GM19193 (cell line): Measurements from ENCODE around the gene ANKRD49.

Experiments
- POLR2A ChIP-seq: IDR thresholded peaks from 4 replicates; pipeline ENCODE4 v1.6.1; 2011; ENCODE audit not compliant: insufficient read depth, insufficient read length; ENCODE audit errors: extremely low read depth

The ANKRD49 gene

DNA sequence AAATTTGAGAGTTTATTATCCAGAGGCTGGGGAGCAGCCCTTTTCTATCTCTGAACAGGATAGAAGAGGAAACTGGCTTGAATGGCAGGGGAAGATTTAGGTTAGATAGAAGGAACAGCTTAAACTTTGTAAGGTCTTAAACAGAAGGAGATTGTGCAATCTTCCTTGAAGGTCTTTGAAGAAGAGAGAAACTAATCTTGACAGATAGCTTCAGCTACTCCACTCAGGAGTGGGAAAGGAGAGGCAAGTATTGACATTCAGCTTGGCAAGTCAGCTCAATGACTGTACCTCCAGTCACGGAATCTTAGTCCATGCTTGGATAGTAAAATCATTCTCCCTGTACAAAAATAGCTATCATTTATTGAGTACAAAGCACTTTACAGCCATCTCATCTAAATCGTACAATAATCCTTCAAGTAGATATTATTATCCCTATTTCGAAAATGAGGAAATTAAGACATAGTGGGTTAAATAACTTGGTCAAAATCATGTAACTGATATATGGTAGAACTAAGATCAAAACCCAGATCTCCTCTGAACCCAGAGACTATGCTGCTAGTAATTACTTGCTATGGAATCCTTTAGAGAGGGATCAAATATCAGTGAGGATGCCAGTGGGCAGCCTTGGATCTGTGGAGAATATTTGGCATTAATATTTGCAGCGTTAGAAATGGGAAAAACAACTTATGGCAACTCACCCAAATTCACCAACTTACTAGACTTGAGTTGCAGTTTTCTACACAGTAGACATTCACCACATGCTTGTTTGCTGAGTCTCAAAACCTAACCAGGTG is 33.1 kb downstream of the ANKRD49 start:
- no peak for TF ChIP-seq POLR2A

GRCh38 chr11:94528551-94528950 is 34.8 kb downstream of the ANKRD49 start:
- no peak for TF ChIP-seq POLR2A

GRCh38 chr11:94532211-94532610 is 38.4 kb downstream of the ANKRD49 start:
- no peak for TF ChIP-seq POLR2A

DNA sequence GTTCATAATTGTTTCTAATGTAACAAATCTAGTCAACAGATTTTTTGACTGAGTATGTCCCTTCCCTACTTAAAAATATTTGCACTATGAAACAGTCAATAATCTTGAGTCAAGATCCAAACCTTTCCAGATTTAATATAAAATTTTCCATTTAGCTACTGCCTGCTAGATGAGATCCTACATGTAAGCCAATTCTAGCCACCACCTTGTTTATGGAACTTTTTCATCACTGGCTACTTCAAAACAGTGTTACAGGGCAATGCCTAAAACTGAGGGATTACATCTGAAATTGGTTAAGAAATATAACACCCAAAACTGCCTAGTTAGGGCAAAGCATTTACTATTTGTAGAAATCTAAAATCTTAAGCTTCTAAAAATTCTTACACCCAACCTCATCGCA is 39.4 kb downstream of the ANKRD49 start:
- no peak for TF ChIP-seq POLR2A

GRCh38 chr11:94533696-94534630 is 40.2 kb downstream of the ANKRD49 start:
- no peak for TF ChIP-seq POLR2A

DNA sequence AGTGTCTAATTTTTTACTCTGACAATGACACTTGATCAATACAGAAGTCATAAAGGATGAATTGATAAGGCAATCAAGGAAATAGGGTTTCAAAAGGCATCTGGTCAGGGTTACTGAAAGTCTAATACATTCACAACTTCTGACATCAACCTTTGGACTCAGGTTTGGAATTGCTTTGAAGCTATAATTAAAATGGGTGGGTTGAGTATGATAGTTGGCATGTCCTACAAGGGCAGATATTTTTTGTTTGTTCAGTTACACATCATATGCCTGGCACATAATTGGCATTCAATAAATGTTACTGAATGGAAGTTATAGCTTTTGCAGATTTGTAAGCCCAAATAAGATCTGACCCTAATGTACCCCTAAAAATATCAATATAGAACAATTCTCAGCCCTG is 42.6 kb downstream of the ANKRD49 start:
- no peak for TF ChIP-seq POLR2A

GRCh38 chr11:94537031-94537600 is 43.3 kb downstream of the ANKRD49 start:
- no peak for TF ChIP-seq POLR2A

DNA sequence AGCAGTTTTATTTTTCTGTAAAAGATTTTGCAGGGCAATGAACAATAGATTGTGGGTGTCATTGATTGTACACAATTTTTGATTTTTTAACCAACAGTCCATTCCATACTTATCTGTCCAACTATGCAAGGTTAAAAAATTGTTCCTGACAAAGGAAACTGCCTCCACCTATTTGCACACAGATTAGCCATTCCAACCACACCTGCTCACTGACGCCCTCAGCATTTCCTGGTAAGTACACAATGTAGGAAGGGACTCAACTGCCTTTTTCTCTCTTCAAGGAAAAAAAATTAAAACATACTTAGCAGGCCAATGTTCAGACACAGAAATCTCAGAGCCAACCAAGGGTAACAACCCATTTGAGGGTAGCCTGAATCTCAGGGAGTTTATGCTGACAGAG is 45.6 kb downstream of the ANKRD49 start:
- no peak for TF ChIP-seq POLR2A

GRCh38 chr11:94543695-94544645 is 50.2 kb downstream of the ANKRD49 start, which contains the start of gene FUT4:
FUT4 (plus strand) TSS chr11:94543921; CDS start chr11:94544134, 213 bp downstream.
- peak; percentile 68 for TF ChIP-seq POLR2A

GRCh38 chr11:94544646-94545263 is 51.0 kb downstream of the ANKRD49 start:
- TF ChIP-seq POLR2A, result no peak

DNA sequence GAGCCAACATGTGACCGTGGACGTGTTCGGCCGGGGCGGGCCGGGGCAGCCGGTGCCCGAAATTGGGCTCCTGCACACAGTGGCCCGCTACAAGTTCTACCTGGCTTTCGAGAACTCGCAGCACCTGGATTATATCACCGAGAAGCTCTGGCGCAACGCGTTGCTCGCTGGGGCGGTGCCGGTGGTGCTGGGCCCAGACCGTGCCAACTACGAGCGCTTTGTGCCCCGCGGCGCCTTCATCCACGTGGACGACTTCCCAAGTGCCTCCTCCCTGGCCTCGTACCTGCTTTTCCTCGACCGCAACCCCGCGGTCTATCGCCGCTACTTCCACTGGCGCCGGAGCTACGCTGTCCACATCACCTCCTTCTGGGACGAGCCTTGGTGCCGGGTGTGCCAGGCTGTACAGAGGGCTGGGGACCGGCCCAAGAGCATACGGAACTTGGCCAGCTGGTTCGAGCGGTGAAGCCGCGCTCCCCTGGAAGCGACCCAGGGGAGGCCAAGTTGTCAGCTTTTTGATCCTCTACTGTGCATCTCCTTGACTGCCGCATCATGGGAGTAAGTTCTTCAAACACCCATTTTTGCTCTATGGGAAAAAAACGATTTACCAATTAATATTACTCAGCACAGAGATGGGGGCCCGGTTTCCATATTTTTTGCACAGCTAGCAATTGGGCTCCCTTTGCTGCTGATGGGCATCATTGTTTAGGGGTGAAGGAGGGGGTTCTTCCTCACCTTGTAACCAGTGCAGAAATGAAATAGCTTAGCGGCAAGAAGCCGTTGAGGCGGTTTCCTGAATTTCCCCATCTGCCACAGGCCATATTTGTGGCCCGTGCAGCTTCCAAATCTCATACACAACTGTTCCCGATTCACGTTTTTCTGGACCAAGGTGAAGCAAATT is 51.7 kb downstream of the ANKRD49 start:
- TF ChIP-seq POLR2A, result no peak

DNA sequence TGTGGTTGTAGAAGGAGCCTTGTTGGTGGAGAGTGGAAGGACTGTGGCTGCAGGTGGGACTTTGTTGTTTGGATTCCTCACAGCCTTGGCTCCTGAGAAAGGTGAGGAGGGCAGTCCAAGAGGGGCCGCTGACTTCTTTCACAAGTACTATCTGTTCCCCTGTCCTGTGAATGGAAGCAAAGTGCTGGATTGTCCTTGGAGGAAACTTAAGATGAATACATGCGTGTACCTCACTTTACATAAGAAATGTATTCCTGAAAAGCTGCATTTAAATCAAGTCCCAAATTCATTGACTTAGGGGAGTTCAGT is 52.3 kb downstream of the ANKRD49 start:
- TF ChIP-seq POLR2A, result no peak

DNA sequence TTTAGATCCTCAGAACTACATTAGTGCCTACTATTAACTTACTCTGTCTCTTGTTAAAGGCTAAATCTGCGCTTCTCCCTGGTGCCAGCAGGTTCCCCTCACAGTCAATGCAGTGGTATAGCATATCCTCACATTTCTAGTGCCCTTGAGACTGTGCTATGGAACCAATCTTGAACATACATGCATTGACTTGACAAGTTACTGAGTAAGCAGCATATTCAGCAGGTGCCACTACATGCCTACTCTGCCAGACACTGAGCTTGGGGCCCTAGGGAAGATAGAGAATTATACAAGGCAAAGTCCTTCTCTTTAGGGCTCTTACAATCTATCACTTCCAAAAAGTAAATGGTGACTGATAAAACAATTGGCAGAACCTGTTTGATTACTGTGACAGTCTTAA is 53.1 kb downstream of the ANKRD49 start:
- no peak for TF ChIP-seq POLR2A
